Measurements from ENCODE around the gene EPB41L1.

The EPB41L1 gene

GRCh38 chr20:36197271-36197670, 42.7 kb downstream of the EPB41L1 start:
- no peak for DNase-seq

- peak; percentile 73 to 89 (median 73) for DNase-seq
Measured at GRCh38 chr20:36199345-36200257, 45.1 kb downstream of the EPB41L1 start.

- DNase-seq: no peak
Measured at GRCh38 chr20:36200451-36200850, 45.9 kb downstream of the EPB41L1 start.

- DNase-seq: no peak
Measured at GRCh38 chr20:36201198-36201597, 46.7 kb downstream of the EPB41L1 start.

GRCh38 chr20:36202891-36203338, 48.4 kb downstream of the EPB41L1 start:
- DNase-seq: peak; percentile 34 to 71 (median 45)

- no peak for DNase-seq
Measured at GRCh38 chr20:36203861-36204260, 49.3 kb downstream of the EPB41L1 start.

- DNase-seq: no peak
Measured at GRCh38 chr20:36205026-36205425, 50.5 kb downstream of the EPB41L1 start.

- DNase-seq: no peak
Measured at GRCh38 chr20:36206068-36206467, 51.5 kb downstream of the EPB41L1 start.

GRCh38 chr20:36206641-36207040, 52.1 kb downstream of the EPB41L1 start:
- DNase-seq: no peak

- DNase-seq: no peak
Measured at GRCh38 chr20:36207602-36208001, 53.1 kb downstream of the EPB41L1 start.

- DNase-seq: no peak
Measured at GRCh38 chr20:36208257-36208656, 53.7 kb downstream of the EPB41L1 start.

GRCh38 chr20:36210436-36211021, 56.0 kb downstream of the EPB41L1 start:
- peak in 1 of 3 experiments; percentile 7 for DNase-seq

- no peak for DNase-seq
Measured at GRCh38 chr20:36213362-36213761, 58.8 kb downstream of the EPB41L1 start.

- DNase-seq: peak in 2 of 3 experiments; percentile 27 to 67
Measured at GRCh38 chr20:36214684-36215256, 60.2 kb downstream of the EPB41L1 start.

GRCh38 chr20:36215778-36216177, 61.2 kb downstream of the EPB41L1 start:
- DNase-seq: no peak

- no peak for DNase-seq
Measured at GRCh38 chr20:36216314-36217025, 61.9 kb downstream of the EPB41L1 start.

GRCh38 chr20:36217226-36217625, 62.7 kb downstream of the EPB41L1 start:
- DNase-seq: peak in 1 of 3 experiments; percentile 16

- no peak for DNase-seq
Measured at GRCh38 chr20:36218380-36219064, 64.0 kb downstream of the EPB41L1 start.

GRCh38 chr20:36219671-36220220, 65.2 kb downstream of the EPB41L1 start:
- DNase-seq: no peak

GRCh38 chr20:36225666-36226065, 71.1 kb downstream of the EPB41L1 start:
- DNase-seq: no peak

- no peak for DNase-seq
Measured at GRCh38 chr20:36228770-36229169, 74.2 kb downstream of the EPB41L1 start.

GRCh38 chr20:36230019-36230418, 75.5 kb downstream of the EPB41L1 start:
- no peak for DNase-seq

Measured in NCI-H1417 (cell line).